ENCODE results near the gene B3GAT1.

GRCh38 chr11:134332189-134332631, 79.8 kb downstream of the B3GAT1 start:
- TF ChIP-seq CTCF (IDR thresholded peaks at IDR 0.05; ENCODE audit: poor library complexity, severe bottlenecking) (no peak), EZH2 (IDR thresholded peaks at IDR 0.05; ENCODE audit: borderline replicate concordance, insufficient read depth, low read length, poor library complexity, severe bottlenecking) (no peak), EP300 (conservative IDR thresholded peaks at IDR 0.05; ENCODE audit: poor library complexity, severe bottlenecking) (no peak), TAF1 (IDR thresholded peaks at IDR 0.05; ENCODE audit: low read depth) (no peak), RAD21 (conservative IDR thresholded peaks at IDR 0.05) (no peak)
